Immature natural killer cell (primary cell): ENCODE measurements around the gene SEC24D. TPM values are rescaled to one million over a fixed set of nuclear protein-coding genes. Genes with fewer than 3 reads are reported as not detected.
A peak's percentile ranks its signal among the peaks of the same experiment; 100 is the strongest.

Experiments
- DNase-seq, 3 donors: peaks; one replicate each; pipeline ENCODE4 v3.0.0; 2022; ENCODE audit warnings: mixed read lengths in 1 of 3
- H3K27ac Mint-ChIP-seq, 6 donors: one replicate each; pipeline ENCODE4 v1.8.0; 2020; ENCODE audit warnings: mixed read lengths in 6 of 6, mild to moderate bottlenecking in 5 of 6, inconsistent platforms in 4 of 6, moderate library complexity in 3 of 6
- H3K27me3 Mint-ChIP-seq, 3 donors: one replicate each; pipeline ENCODE4 v1.8.0; 2020 to 2021; ENCODE audit warnings: low read depth in 3 of 3, mild to moderate bottlenecking in 3 of 3, mixed read lengths in 3 of 3, moderate library complexity in 3 of 3, inconsistent platforms in 1 of 3
- H3K36me3 Mint-ChIP-seq, 3 donors: one replicate each; pipeline ENCODE4 v1.8.0; 2020; ENCODE audit warnings: mixed read lengths in 3 of 3, inconsistent platforms in 2 of 3, mild to moderate bottlenecking in 2 of 3
- H3K4me1 Mint-ChIP-seq, 2 donors: one replicate each; pipeline ENCODE4 v1.8.0; 2020; ENCODE audit warnings: inconsistent platforms in 2 of 2, mild to moderate bottlenecking in 2 of 2, mixed read lengths in 2 of 2, moderate library complexity in 1 of 2
- H3K4me3 Mint-ChIP-seq, 5 donors: one replicate each; pipeline ENCODE4 v1.8.0; 2020; ENCODE audit warnings: mild to moderate bottlenecking in 5 of 5, mixed read lengths in 5 of 5, inconsistent platforms in 3 of 5, moderate library complexity in 3 of 5
- H3K9me3 Mint-ChIP-seq, 6 donors: one replicate each; pipeline ENCODE4 v1.8.0; 2020; ENCODE audit warnings: mild to moderate bottlenecking in 6 of 6, mixed read lengths in 6 of 6, inconsistent platforms in 4 of 6, moderate library complexity in 3 of 6
- polyA plus RNA-seq, 3 donors: library from polyadenylated mRNA; unstranded; fragments of 300-500 nt; fragmentation: Illumina TruSeq; gene quantifications; one replicate each; pipeline ENCODE4 v1.2.3, GENCODE V29; 2021

SEC24D gene
- polyA plus RNA-seq, 3 donors from 2014 or later = 15.1 to 39.0 (median 31.6) TPM

DNA sequence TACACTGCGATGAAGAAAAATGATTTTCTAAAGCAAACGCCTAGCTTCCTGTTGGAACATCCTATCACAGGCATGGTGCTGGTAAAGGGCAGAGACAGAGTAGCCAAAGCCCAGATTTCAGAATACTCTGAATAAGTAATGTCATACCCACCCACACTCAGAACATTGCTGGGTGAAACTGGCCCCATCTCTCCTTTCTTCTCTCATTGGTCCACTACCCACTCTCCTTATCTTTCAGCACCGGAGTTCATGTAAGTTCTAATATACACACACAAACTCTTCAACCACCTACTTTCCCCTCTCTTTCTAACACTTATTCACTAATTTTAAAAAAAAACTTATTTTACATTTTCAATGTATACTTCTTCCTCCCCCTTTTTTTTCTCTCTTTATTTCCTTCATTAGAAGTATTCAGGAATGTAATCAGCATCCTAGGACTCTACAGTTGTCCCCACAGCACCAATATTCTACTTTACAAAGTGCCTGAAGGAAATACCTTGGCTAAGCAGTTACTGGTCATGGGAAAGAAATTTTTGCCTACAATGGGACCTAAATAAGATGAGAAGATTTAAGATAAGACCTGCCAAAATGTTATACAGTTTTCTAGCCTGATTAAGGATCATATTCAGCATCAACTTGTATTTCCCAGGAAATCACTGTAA, 63.0 kb downstream of the SEC24D start:
- no peak overlapping the region for H3K4me3 Mint-ChIP-seq
- no peak for DNase-seq
- no peaks in the 10 kb centered on the region for H3K27me3 Mint-ChIP-seq
- no peak overlapping the region for H3K27ac Mint-ChIP-seq
- peaks cover 0 to 3% (median 0%) of the 10 kb centered on the region in 3 donors for H3K36me3 Mint-ChIP-seq
- no peaks in the 10 kb centered on the region for H3K4me1 Mint-ChIP-seq
- no peaks in the 10 kb centered on the region for H3K9me3 Mint-ChIP-seq

DNA sequence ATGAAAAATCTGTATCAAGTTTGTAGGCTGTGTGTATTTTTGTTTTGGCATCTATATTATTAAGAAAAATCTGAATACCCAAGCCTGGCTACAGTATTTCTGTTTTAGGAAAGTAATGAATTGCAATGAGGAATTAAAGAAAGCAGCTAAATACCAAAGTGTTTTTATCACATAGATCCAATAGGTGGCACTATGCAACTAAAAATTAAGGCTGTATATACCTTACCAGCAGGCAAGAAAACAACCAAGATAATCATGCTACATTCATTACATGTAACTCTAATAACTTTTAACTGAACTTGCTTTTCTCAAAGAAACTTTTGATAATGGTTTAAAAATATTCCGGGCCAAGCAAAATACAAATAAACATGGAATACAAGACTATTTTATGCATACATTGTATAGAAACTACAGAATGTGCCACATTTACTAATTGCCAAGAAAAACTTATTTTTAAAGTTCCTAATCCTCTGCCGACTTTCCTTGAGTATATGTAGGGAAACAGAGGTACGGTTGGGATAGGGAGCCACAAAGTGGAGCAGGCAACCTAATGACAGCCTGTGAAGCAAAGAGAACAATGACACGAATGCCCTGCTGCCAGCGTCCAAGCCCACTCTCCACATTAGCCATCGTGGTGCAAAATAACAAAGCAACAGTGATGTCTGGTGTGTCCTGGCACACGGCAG, 63.7 kb downstream of the SEC24D start:
- peak; percentile 15 to 39 (median 34) for DNase-seq
- Mint-ChIP-seq H3K27me3 (no peaks in the 10 kb centered on the region), H3K4me3 (no peak overlapping the region), H3K27ac (no peak overlapping the region), H3K4me1 (no peaks in the 10 kb centered on the region), H3K36me3 (peaks cover 0 to 4% (median under 1%) of the 10 kb centered on the region in 3 donors), H3K9me3 (no peaks in the 10 kb centered on the region)

DNA sequence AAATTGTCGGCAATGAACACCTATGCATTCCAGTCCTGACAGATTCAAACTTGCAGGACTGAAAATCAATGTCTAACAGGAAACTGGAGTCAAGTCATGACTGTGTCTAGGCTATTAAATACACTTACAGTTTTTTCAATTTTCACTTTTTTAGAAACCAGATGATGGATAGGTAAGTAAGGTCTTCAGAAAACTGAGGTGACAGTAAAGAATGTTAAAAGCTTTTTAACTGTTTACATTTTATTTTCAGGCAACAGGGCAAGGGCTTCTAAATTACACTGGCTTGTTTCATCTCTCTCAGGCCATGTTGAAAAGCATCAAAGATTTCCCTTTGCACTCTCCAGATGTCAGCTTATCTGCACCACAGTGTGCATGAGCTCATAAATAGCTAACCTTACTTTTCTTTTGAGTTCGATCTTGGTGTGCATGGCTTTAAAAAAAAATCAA, 65.2 kb downstream of the SEC24D start:
- Mint-ChIP-seq H3K27me3 (peaks cover 0 to 2% (median 0%) of the 10 kb centered on the region in 3 donors), H3K4me1 (no peaks in the 10 kb centered on the region), H3K9me3 (no peaks in the 10 kb centered on the region), H3K36me3 (peaks cover 4 to 16% (median 6%) of the 10 kb centered on the region in 3 donors), H3K27ac (no peak overlapping the region), H3K4me3 (no peak overlapping the region)
- no peak for DNase-seq

DNA sequence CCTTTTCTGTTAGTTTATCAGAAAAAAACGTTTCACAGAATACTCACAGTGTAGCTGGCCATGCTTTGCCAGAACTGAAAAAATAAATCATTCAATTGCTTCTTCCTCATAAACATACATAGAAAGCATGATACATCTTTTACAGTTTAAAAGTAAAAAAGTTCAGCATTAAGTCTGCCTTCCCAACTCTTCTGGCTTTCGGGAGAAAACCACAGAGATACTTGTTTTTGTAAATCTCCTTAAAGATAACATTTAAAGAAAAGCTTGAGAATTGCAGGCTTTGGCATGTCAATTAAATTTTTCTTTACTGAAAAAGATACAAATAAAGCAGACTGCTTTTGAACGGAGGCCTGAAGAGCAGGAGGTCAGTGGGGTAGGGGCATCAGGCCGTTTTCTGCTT, 66.8 kb downstream of the SEC24D start:
- no peak overlapping the region for H3K27ac Mint-ChIP-seq
- no peak overlapping the region for H3K4me3 Mint-ChIP-seq
- peaks cover 6 to 18% (median 7%) of the 10 kb centered on the region in 3 donors for H3K36me3 Mint-ChIP-seq
- peaks cover 0 to 2% (median 0%) of the 10 kb centered on the region in 3 donors for H3K27me3 Mint-ChIP-seq
- no peak for DNase-seq
- no peaks in the 10 kb centered on the region for H3K9me3 Mint-ChIP-seq
- no peaks in the 10 kb centered on the region for H3K4me1 Mint-ChIP-seq

DNA sequence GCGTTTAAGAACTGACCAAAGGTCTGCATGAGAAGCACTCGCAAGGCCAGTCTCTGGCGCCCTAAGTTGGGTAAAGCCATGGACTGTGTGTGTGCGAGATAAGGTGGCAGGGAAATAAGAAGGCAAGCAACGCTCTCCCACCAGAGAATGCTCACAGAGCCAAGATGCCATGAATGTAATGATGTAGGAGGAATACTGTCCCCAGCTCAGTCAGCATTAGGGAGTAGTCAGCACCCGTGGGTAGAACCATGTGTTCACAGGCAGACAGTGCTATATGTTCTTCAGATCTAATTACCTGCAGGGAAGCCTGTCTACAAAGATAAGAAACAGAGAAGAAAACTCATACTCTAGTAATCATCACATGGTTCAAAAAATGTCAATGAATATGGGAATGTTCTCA, 68.8 kb downstream of the SEC24D start:
- H3K4me1 Mint-ChIP-seq = no peaks in the 10 kb centered on the region
- H3K27ac Mint-ChIP-seq = no peak overlapping the region
- H3K9me3 Mint-ChIP-seq = no peaks in the 10 kb centered on the region
- H3K4me3 Mint-ChIP-seq = no peak overlapping the region
- H3K27me3 Mint-ChIP-seq = peaks cover 0 to 2% (median 0%) of the 10 kb centered on the region in 3 donors
- peaks cover 12 to 32% (median 16%) of the 10 kb centered on the region in 3 donors for H3K36me3 Mint-ChIP-seq
- DNase-seq = no peak

DNA sequence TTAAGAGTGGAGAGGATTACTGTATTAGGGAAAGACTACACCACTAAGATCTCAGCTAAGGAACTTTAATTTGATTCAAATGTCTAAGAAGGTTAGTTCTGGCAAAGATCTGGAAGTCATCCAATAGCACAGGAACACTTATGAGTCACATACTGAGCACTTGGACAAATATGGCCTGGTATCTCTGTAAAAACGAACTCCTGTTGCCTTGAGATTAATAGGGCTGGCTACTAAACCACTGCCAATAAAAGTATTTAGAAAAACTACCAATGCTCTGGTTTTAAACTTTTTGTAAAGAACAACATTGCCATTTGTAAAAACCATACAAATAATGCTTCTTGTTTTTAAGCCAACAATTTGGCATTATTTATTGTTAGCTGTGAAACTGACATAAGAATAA, 70.5 kb downstream of the SEC24D start:
- no peak overlapping the region for H3K4me3 Mint-ChIP-seq
- H3K36me3 Mint-ChIP-seq = peaks cover 18 to 37% (median 23%) of the 10 kb centered on the region in 3 donors
- peaks cover 0 to 2% (median 0%) of the 10 kb centered on the region in 3 donors for H3K27me3 Mint-ChIP-seq
- no peak for DNase-seq
- H3K9me3 Mint-ChIP-seq = no peaks in the 10 kb centered on the region
- no peak overlapping the region for H3K27ac Mint-ChIP-seq
- H3K4me1 Mint-ChIP-seq = no peaks in the 10 kb centered on the region

DNA sequence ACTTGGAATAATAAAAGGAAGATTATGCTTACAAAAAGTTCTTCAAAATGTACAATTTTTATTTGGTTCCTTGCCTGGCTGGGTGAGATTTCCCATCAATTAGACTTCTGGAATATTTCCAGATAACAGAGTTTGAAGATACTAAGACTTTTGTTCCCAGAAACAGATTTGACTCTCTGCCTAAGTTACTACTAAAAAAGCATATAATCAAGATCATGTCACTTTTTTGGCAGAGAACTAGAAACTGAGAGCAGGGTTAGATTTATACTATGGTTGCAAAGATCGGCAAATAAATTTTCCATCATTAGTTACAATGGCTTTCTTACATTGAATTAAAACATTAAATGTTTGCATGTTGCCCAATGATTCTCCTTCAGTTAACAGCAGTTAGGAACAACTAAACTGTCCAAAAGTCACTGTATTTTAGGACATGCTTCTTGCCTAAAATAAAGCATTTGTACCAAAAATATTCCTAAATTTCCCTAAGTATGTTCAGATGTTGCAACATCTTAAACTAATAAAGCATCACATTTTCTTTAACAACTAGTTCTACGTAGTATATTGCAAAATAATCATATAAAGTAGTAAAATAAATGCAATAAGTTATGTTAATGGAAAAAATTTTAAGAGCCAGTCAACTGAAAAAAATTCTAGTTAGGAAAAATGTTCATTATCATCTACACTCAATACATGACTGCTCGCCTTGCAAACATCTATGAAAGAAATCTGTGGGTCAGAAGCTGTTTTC, 73.0 kb downstream of the SEC24D start:
- Mint-ChIP-seq H3K4me1 (no peaks in the 10 kb centered on the region), H3K4me3 (no peak overlapping the region), H3K36me3 (peaks cover 23 to 33% (median 29%) of the 10 kb centered on the region in 3 donors), H3K9me3 (no peaks in the 10 kb centered on the region), H3K27me3 (peaks cover 0 to 2% (median 0%) of the 10 kb centered on the region in 3 donors), H3K27ac (no peak overlapping the region)
- no peak for DNase-seq

DNA sequence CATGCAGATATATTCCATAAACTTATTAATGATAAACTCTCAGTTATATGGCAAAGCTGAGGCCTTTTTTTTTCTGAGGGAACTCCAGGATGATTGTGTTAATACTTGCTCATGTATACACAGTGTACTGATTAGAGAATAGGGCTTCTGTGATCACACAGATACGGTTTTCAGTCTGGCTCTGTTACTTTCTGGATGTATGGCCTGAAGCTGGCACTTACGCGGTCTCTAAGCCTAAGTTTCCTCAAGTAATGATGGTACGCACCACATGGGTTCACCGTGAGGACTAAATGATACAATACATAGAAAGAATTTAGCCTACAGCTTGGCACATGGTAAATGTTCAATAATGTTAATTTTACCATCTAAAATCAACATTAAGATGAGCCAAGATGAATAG, 73.8 kb downstream of the SEC24D start:
- Mint-ChIP-seq H3K9me3 (no peaks in the 10 kb centered on the region), H3K4me3 (no peak overlapping the region), H3K4me1 (no peaks in the 10 kb centered on the region), H3K36me3 (peaks cover 23 to 37% (median 34%) of the 10 kb centered on the region in 3 donors), H3K27me3 (peaks cover 0 to 2% (median 0%) of the 10 kb centered on the region in 3 donors), H3K27ac (no peak overlapping the region)
- DNase-seq = no peak

DNA sequence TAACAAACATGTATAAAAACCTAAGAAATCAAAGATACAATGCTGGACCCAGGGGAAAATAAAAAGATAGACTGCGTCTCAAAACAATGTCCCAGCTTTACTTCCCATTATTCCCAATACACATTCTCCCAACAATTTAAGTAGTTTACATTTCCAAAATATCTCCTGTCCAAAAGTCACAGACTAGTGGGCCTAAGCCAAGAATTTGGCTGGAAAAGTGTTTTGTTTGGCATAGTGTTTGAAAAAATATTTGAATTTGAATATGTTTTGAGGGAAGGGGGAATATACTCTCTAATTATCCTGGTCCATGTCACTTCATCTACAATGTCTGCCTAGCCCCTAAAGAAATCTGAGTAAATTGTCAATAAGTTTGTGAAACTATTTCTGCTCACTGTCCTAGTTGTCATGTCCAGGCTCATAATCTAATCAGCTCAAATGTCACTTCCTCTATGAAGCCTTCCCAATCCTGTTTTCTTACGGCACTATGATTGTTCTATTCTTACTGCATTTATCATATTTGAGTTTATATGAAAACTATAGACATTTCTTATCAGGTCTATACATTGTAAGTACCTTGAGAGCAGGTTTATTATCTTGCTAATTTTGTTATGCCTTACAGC, 74.4 kb downstream of the SEC24D start:
- Mint-ChIP-seq H3K4me3 (no peak overlapping the region), H3K27me3 (no peaks in the 10 kb centered on the region), H3K9me3 (no peaks in the 10 kb centered on the region), H3K27ac (no peak overlapping the region), H3K4me1 (no peaks in the 10 kb centered on the region), H3K36me3 (peaks cover 17 to 35% (median 34%) of the 10 kb centered on the region in 3 donors)
- DNase-seq = no peak

DNA sequence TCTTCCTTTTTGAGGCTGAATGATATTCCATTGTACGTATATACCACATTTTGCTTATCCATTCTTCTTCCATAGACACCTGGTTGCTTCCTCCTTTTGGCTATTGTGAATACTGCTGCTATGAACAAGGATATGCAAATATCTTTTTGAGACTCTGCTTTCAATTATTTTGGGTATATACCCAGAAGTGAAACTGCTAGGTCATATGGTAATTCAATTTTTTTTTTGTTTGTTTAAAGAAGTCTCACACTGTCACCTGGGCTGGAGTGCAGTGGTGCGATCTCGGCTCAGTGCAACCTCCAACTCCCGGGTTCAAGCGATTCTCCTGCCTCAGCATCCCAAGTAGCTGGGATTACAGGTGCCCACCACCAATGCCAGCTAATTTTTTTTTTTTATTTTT, 75.4 kb downstream of the SEC24D start:
- Mint-ChIP-seq H3K36me3 (peaks cover 17 to 35% (median 34%) of the 10 kb centered on the region in 3 donors), H3K4me3 (no peak overlapping the region), H3K9me3 (no peaks in the 10 kb centered on the region), H3K27ac (no peak overlapping the region), H3K27me3 (no peaks in the 10 kb centered on the region), H3K4me1 (no peaks in the 10 kb centered on the region)
- DNase-seq = no peak

DNA sequence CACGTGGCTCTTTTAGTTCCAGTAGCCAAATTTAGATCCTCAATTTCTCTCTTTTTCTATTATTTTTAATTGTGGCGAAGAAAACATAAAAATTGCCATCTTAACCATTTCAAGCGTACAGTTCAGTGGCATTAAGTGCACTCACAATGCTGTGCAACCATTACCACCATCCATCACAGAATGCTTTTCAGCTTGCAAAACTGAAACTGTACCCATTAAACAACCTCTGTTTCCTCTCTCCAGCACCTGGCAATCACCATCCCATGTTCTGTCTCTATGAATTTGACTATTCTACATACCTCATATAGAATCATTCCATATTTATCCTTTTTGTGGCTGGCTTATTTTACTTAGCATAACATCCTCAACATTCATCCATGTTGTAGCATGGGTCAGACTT, 75.8 kb downstream of the SEC24D start:
- Mint-ChIP-seq H3K27ac (no peak overlapping the region), H3K36me3 (peaks cover 17 to 36% (median 34%) of the 10 kb centered on the region in 3 donors), H3K9me3 (no peaks in the 10 kb centered on the region), H3K4me3 (no peak overlapping the region), H3K27me3 (no peaks in the 10 kb centered on the region), H3K4me1 (no peaks in the 10 kb centered on the region)
- no peak for DNase-seq

DNA sequence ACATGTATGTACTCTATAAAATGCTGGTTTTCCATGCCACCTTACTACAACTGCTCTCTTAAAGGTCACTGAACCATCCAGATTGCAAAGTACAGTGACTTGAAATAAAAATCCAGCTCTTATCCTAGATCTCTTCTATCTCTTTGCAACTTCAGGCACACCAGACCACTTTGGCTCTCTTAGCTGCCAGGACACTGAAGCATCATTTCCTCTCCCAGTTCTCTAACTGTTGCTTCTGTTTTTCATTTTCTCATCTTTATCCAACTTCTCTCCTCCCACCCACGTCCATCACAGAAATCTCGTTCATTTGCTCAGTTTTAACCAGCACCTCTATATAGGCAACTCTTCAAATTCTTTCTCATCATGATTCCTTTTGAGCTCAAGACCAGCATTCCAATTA, 76.4 kb downstream of the SEC24D start:
- no peak overlapping the region for H3K4me3 Mint-ChIP-seq

DNA sequence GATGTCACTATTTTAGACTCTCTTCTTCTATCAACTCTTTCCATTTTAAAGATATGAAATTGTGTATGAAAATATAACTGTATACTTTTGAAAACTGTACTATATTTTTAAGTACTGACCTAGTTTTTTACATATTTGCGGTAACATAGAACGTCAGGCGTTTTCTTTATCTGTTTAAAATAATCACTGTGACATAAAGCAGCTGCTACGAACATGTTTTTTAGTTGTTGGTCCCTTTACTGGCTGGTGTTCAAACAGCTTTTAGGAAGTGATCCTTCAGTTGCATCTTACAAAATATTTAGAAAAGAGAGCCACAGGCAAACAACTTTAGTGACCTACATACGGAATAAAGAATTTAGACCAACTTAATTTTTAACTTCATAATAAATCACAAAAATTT, 77.6 kb downstream of the SEC24D start:
- no peaks in the 10 kb centered on the region for H3K9me3 Mint-ChIP-seq
- no peak overlapping the region for H3K27ac Mint-ChIP-seq
- no peaks in the 10 kb centered on the region for H3K27me3 Mint-ChIP-seq
- peaks cover 8 to 26% (median 26%) of the 10 kb centered on the region in 3 donors for H3K36me3 Mint-ChIP-seq
- no peak for DNase-seq
- no peak overlapping the region for H3K4me3 Mint-ChIP-seq
- no peaks in the 10 kb centered on the region for H3K4me1 Mint-ChIP-seq

More for the DNA sequence above, 76.4 kb downstream of the SEC24D start:
- Mint-ChIP-seq H3K4me1 (no peaks in the 10 kb centered on the region), H3K27me3 (no peaks in the 10 kb centered on the region), H3K27ac (peak overlapping the region in 1 of 6 donors; percentile 3), H3K9me3 (no peaks in the 10 kb centered on the region), H3K36me3 (peaks cover 17 to 36% (median 34%) of the 10 kb centered on the region in 3 donors)
- DNase-seq = no peak
